Measurements from ENCODE around the gene QRFP. TPM values are rescaled to one million over a fixed set of nuclear protein-coding genes. Genes with fewer than 3 reads are reported as not detected.

Gene QRFP
- polyA plus RNA-seq, 1 donor = 0.35 TPM

GRCh38 chr9:130890870-130891687, 5.5 kb downstream of the QRFP start:
- no peak for DNase-seq

DNA sequence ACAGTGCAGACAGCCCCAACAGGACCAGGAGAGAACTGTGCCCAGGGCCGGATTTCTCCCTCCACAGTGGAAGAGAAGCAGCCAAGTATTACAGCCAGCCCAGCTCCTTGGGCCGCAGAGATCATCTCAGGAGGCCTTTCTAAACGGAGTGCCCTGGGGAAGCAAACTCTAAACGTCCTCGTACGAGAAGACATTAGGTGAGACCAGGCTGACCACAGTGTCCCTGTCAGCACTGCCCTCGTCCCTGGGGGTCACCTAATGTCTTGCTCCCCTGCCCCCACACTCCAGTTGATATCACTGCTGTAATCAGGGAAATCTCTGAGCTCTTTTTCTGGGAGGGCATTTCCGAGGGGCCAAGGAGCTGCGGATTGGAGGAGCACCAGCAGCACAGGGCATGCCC, 6.5 kb downstream of the QRFP start:
- DNase-seq = no peak

DNA sequence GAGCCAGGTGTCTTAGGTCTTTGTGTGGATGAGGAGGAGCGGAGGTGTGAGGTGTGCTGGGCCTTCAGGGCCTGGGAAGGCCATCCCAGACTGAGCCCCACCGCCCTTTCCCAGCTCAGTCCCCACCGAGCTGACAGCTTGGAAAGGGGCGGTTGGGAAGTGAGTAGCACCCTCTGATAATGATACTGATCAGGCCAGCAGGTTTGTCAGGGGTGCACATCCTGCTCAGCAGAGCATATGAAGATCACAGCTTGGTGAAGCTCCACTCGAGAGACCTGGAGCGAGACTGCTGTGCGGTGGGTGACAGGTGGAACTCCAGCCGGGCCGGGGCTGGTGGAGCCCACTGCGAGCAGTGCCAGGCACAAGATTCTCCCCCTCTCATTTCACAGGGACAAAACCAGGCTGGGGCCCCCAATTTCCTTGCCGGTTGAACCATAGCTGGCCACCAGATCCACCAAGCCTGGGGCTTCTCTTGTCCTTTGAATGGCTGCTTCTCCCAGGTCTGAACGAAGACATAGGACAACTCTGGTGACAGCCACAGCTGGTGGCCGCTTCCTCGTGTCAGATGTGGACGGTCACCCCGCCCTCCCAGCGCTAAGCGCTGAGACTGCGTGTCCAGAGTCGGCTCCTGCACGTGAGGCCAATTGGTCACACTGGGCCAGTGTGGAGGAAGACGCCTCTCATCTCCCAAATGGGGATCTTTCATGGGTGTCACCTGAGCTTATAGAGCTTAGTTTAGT, 8.3 kb downstream of the QRFP start:
- DNase-seq = no peak

DNA sequence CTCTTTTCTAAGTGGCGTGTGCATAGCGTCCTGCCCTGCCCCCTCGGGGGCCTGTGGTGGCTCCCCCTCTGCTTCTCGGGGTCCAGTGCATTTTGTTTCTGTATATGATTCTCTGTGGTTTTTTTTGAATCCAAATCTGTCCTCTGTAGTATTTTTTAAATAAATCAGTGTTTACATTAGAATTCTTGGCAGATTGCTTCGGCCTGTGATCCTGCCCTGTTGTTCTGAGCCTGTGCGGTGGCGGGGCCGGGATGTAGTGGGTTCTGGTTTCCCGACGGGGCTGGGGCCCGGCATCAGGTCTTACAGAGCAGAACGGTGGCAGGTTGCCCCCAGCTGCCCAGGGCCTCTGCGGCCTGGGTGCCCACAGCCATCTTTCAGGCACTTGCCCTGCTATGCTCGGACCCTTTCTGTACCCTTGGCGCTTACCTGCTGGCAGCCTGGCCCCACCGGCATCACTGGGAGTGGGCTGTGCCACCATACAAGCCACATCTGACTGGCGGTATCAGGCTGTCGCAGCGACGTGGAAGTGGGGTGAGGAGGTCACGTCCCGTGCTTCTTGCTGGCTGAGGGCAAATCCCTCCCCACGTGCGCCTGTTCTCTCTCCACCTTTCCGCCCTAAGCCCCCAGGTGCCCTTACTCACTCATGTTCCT, 9.0 kb downstream of the QRFP start:
- no peak for DNase-seq

- DNase-seq = no peak
Observed at GRCh38 chr9:130886981-130887380, 9.6 kb downstream of the QRFP start.

- DNase-seq = no peak
Observed at GRCh38 chr9:130885484-130886375, 10.9 kb downstream of the QRFP start.

DNA sequence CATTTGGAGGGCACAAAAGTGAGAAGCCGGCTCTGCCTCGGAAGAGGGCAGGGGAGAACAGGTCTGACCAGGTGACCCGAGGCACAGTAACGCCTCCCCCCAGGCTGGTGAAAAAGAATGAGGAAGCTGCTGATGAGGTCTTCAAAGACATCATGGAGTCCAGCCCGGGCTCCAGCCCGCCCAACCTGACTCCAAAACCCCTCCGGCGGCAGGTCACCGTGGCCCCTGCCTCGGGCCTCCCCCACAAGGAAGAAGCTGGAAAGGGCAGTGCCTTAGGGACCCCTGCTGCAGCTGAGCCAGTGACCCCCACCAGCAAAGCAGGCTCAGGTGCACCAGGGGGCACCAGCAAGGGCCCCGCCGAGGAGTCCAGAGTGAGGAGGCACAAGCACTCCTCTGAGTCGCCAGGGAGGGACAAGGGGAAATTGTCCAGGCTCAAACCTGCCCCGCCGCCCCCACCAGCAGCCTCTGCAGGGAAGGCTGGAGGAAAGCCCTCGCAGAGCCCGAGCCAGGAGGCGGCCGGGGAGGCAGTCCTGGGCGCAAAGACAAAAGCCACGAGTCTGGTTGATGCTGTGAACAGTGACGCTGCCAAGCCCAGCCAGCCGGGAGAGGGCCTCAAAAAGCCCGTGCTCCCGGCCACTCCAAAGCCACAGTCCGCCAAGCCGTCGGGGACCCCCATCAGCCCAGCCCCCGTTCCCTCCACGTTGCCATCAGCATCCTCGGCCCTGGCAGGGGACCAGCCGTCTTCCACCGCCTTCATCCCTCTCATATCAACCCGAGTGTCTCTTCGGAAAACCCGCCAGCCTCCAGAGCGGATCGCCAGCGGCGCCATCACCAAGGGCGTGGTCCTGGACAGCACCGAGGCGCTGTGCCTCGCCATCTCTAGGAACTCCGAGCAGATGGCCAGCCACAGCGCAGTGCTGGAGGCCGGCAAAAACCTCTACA, 11.8 kb downstream of the QRFP start:
- no peak for DNase-seq

- DNase-seq = no peak
Observed at GRCh38 chr9:130884111-130884531, 12.5 kb downstream of the QRFP start.

DNA sequence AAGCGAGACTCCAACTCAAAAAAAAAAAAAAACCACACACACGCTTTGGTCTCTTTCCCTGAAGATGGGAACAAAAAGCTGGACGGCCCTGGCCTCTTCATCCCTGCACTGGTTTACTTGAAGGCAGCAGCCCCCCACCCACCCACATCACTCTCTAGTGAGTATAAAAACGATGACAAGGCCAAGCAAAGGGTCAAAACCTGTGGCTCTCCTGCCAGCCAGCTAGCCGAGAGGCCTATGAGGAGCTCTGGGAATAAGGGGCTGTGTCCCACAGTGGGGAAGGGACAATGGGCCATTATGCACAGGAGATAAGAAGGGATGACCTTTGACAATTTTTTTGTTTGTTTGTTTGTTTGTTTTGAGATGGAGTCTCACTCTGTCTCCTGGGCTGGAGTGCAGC, 13.1 kb downstream of the QRFP start:
- no peak for DNase-seq

- DNase-seq = no peak
Observed at GRCh38 chr9:130882696-130883225, 13.9 kb downstream of the QRFP start.

GRCh38 chr9:130881516-130881915, 15.1 kb downstream of the QRFP start:
- DNase-seq = no peak

- DNase-seq = no peak
Observed at GRCh38 chr9:130880599-130881220, 15.9 kb downstream of the QRFP start.

DNA sequence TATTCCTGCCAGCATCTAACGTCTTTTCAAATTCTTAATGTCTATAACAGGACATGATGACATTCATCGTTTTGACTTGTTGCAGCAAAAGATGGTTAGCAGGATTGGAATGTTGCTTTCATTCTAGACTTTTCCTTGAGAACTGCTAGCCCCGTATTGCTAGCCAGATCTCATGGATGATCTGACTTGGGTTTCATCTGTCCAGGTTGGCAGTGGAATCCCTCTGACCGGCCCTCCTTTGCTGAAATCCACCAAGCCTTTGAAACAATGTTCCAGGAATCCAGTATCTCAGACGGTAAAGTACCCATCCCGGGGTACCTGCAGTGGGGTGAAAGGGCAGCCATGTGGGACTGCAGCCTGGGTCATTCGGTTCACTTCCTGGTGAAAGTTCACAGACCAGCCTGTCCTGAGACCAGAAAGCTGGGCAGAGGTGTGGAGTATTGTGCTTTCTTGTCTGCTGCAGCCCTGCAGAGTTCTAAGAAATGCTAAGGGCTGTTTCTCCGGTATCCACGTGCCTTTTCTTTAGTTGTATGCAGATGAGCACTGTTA, 16.7 kb downstream of the QRFP start:
- DNase-seq = no peak

DNA sequence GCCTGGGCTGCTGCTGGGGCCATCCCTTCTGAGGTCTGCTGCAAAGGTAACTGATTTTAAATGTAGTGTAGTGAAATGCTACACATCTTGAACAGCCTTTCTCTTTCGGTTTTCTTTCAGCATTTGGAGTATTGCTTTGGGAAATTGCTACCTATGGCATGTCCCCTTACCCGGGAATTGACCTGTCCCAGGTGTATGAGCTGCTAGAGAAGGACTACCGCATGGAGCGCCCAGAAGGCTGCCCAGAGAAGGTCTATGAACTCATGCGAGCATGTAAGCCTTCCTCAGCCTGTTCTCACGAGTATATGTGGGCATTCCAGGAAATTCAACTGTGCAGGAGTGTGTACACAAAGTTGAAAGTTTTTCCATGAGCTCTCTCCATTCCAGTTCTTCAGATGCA, 18.3 kb downstream of the QRFP start:
- no peak for DNase-seq

DNA sequence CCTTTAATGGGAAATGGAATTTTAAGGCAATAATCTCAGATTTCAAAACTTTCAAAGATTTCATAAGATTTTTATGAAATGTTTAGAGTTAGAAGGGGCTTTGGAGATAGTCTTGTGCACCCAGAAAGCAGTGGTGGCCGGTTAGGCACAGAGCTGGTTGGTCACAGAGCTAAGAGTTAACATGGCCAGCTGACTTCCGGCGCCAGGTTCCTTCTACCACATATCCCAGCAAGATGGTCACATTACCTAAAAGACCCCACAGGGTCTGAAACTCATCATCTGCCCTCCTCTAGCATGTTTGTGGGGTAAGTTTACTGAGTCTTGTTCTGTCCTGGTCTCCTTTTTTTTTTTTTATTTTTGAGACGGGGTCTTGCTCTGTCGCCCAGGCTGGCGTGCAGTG, 19.3 kb downstream of the QRFP start:
- no peak for DNase-seq

- no peak for DNase-seq
Observed at GRCh38 chr9:130874783-130875182, 21.8 kb downstream of the QRFP start.

DNA sequence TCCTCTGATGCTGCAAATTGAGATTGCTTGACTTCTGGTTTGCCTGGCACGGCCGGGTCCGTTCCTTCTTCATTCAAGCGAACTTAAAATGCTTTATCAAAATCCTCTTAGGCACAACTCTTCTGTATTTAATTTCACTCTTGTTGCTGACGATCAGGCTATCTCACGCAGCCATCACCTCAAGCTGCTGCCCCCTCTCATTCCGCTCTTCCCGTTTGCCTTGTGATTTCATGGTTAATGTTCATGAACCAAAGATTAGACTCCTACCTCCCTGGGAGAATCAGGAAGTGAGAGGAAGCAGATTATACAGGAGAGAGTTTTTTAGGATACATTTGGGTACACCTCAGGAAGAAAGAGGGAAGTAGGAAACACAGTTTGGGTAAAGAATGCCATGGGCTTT, 22.6 kb downstream of the QRFP start:
- DNase-seq = no peak

DNA sequence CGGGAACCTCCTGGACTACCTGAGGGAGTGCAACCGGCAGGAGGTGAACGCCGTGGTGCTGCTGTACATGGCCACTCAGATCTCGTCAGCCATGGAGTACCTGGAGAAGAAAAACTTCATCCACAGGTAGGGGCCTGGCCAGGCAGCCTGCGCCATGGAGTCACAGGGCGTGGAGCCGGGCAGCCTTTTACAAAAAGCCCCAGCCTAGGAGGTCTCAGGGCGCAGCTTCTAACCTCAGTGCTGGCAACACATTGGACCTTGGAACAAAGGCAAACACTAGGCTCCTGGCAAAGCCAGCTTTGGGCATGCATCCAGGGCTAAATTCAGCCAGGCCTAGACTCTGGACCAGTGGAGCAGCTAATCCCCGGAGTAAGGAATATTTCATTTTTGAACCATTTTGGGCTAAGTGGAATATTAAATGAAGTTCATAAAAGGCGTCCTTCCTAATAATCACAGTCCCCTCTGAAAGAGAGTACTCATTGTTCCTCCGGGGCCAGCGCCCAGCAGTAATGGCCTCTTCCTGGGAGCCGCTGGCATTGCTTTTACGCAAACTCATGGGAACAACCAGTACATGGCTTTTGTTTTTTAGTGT, 23.6 kb downstream of the QRFP start:
- DNase-seq = no peak

DNA sequence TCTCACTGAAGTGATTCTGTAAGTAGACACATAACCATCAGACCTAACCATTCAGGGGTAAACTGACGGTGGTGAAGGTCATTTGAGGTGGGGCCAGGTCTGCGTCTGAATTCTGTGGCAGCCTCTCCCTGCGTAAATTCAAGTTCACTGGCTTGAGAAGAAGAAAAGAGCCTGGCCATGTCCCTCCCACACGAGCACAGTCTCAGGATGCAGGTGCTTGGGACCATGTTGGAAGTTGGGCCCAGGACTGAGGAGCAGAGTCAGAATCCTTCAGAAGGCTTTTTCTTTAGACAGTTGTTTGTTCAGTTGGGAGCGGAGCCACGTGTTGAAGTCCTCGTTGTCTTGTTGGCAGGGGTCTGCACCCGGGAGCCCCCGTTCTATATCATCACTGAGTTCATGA, 24.1 kb downstream of the QRFP start:
- DNase-seq = no peak

DNA sequence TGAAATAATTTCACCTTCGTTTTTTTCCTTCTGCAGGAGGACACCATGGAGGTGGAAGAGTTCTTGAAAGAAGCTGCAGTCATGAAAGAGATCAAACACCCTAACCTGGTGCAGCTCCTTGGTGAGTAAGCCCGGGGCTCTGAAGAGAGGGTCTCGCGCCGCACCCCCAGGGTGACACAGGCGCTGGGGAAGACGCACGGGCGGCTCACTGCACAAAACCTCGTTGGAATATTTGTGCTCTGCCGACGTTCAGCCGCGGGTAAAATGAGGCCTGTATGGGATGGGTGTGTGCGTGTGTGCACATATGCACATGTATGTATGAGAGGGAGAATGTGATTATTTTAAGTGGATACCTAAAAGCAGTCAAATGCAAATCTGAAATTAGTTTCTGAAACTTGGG, 24.5 kb downstream of the QRFP start:
- no peak for DNase-seq
